Measurements from ENCODE around the gene HDHD2. TPM values are rescaled to one million over a fixed set of nuclear protein-coding genes. Genes with fewer than 3 reads are reported as not detected.

HDHD2 gene
- total and polyA plus RNA-seq, 2 of the 13 experiments (the other 11 are each of a cell fraction or from before 2014, with no cell fraction given): 10.2 to 34.7 TPM

- no peak for TF ChIP-seq SRSF4 (IDR thresholded peaks at IDR 0.05; ENCODE audit: low read depth, low read length, poor library complexity, severe bottlenecking)
- TF ChIP-seq SMARCC2 (IDR thresholded peaks at IDR 0.05): no peak
- no peak for TF ChIP-seq ZNF281 (CRISPR knock-in tag; IDR thresholded peaks at IDR 0.05; ENCODE audit: borderline replicate concordance)
- no peak for TF ChIP-seq ZBTB8A (CRISPR knock-in tag; IDR thresholded peaks at IDR 0.05; ENCODE audit: borderline replicate concordance, low read depth)
- TF ChIP-seq BRF2 (CRISPR knock-in tag; IDR thresholded peaks at IDR 0.05): peak; percentile 70; the same call in 1 of the 2 replicates
- TF ChIP-seq ZNF574 (CRISPR knock-in tag; IDR thresholded peaks at IDR 0.05): peak; percentile 70
- peak; percentile 60; the same call in 1 of the 2 replicates for TF ChIP-seq MXD3 (CRISPR knock-in tag; IDR thresholded peaks at IDR 0.05)
- TF ChIP-seq ZFP37 (CRISPR knock-in tag; IDR thresholded peaks at IDR 0.05; ENCODE audit: borderline replicate concordance): no peak
- TF ChIP-seq TBX2 (CRISPR knock-in tag; IDR thresholded peaks at IDR 0.05; ENCODE audit: borderline replicate concordance): peak; percentile 35; the same call in 1 of the 2 replicates
- TF ChIP-seq GATAD1 (CRISPR knock-in tag; IDR thresholded peaks at IDR 0.05): peak; percentile 90
- peak; percentile 79 for TF ChIP-seq ZNF547 (CRISPR knock-in tag; IDR thresholded peaks at IDR 0.05)
- peak; percentile 24; the same call in 1 of the 2 replicates for TF ChIP-seq ZNF710 (CRISPR knock-in tag; IDR thresholded peaks at IDR 0.05; ENCODE audit: borderline replicate concordance)
- TF ChIP-seq ZNF367 (CRISPR knock-in tag; IDR thresholded peaks at IDR 0.05; ENCODE audit: borderline replicate concordance): no peak
- no peak for TF ChIP-seq RAD51 (IDR thresholded peaks at IDR 0.05; ENCODE audit: borderline replicate concordance)
- TF ChIP-seq NFKBIZ (CRISPR knock-in tag; IDR thresholded peaks at IDR 0.05): no peak
- TF ChIP-seq SP1 (IDR thresholded peaks at IDR 0.05): no peak
- TF ChIP-seq SP1 (CRISPR knock-in tag; IDR thresholded peaks at IDR 0.05): peak; percentile 63; the same call in 1 of the 2 replicates
- 0 out of 2 replicates have a peak, but pooled peaks have one; percentile 31 for TF ChIP-seq TFE3 (CRISPR knock-in tag; IDR thresholded peaks at IDR 0.05)
These were observed 25.7 kb upstream of the HDHD2 start, which contains the start of gene IER3IP1 (continued) for GRCh38 chr18:47175898-47176575.
